Activated CD8-positive, alpha-beta T cell treated with anti-CD3 and anti-CD28 coated beads for 36 hours (primary cell): ENCODE data around the gene ACVR1C. TPM values are rescaled to one million over a fixed set of nuclear protein-coding genes. Genes with fewer than 3 reads are reported as not detected.
"Not testable (repeated sequence)": the region's sequence is repeated elsewhere in the genome, so short reads cannot be mapped to it uniquely, and the experiment has no call there.

Source experiments
- ATAC-seq: fragments of 200-7000 bp; cut with Tn5 transposase; one replicate; pipeline ENCODE4 v1.10.0; 2021; ENCODE audit warnings: mild to moderate bottlenecking, moderate library complexity
- CTCF ChIA-PET: fragments of 350-600 bp; sonication (Branson Sonifier 250); formaldehyde crosslinking; loops from one replicate; lab custom pipeline; 2021; ENCODE audit warnings: antibody characterized with exemption; lab: Charles Lee
- POLR2A ChIA-PET: fragments of 350-600 bp; sonication (Branson Sonifier 250); formaldehyde crosslinking; loops from one replicate; lab custom pipeline; 2021; ENCODE audit warnings: antibody characterized with exemption; lab: Charles Lee
- DNase-seq: peaks from one replicate; pipeline ENCODE4 v3.0.0-alpha.2; 2020
- H3K27ac Mint-ChIP-seq: one replicate; pipeline ENCODE4 v1.8.0; 2021; ENCODE audit warnings: mild to moderate bottlenecking, mixed read lengths
- H3K27me3 Mint-ChIP-seq: one replicate; pipeline ENCODE4 v1.8.0; 2021; ENCODE audit warnings: mixed read lengths
- H3K36me3 Mint-ChIP-seq: one replicate; pipeline ENCODE4 v1.8.0; 2021; ENCODE audit warnings: low read depth, mixed read lengths
- H3K4me1 Mint-ChIP-seq: one replicate; pipeline ENCODE4 v1.8.0; 2021; ENCODE audit warnings: low read depth, mixed read lengths
- H3K4me3 Mint-ChIP-seq: one replicate; pipeline ENCODE4 v1.8.0; 2021; ENCODE audit warnings: mild to moderate bottlenecking, moderate library complexity, mixed read lengths
- H3K9me3 Mint-ChIP-seq: one replicate; pipeline ENCODE4 v1.8.0; 2021; ENCODE audit warnings: mixed read lengths
- intact Hi-C: fragments of 100-400 bp; cut with micrococcal nuclease; formaldehyde crosslinking; loops from one replicate; pipeline ENCODE4 v1.10.0; 2022
- total RNA-seq, 2 experiments: library from RNA; stranded (reverse); gene quantifications; one replicate each; pipeline ENCODE4 v1.2.3, GENCODE V29; 2021
- TF ChIP-seq, protein P1 (sequence below): fragments of 200-600 bp; IDR thresholded peaks from one replicate; pipeline ENCODE4 v1.8.0; 2022; ENCODE audit warnings: antibody characterized with exemption, mild to moderate bottlenecking

ACVR1C gene
- total RNA-seq, 2 experiments from 2014 or later = 1.7 to 2.2 TPM

DNA sequence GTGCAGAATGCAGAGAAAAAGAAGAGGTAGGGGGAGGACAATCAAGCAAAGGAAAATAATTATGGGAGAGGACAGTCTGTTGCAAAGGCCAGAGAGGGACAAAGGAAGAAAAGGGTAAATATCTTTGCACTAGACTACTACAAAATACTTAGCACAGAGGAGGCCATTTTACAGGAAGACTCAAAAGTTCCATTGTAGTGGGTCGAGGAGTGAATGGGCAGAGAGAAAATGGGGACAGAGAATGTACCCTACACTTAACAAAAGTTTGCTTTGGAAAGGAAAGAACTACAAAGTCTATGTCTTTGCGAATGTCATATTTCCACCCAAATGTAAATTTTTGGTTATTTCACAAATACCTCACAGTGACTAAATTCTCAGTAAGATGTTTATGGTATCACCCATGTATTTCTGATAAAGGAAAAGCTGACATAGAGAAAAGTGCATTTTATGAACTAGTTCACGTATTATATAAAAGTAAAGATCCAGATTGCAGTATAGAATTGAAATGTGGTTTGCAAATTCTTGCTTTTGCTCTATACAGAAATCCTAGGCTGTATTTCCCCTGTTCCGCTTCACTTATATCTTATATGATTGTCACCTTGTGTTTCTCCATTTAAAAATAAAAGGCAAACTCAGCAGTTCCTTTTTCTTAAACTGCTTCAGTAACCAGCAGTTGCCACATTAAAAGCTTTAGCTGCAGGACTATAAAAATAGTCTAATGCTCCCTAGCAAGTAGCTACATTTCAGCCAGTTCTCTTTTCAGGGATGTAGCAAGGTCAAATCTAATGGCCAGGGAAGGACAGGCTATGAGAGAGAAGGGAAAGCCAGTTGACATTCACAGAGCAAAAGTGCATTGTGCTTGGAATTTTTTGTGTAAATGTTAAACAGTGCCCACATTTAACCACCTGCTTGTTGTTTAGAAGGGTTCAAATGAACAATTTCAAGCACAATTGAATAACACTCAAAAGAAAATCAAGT lies 105.1 kb downstream of the ACVR1C start:
- H3K36me3 Mint-ChIP-seq = no peaks in the 10 kb centered on the region
- ChIA-PET CTCF (interaction anchor here (1.5 kb wide), 1 partner anchor 74 kb away, joined by 3 read pairs; no protein-coding TSS in a partner anchor), POLR2A (interaction anchor here (0.7 kb wide), 1 partner anchor 111 kb away, joined by 3 read pairs; no protein-coding TSS in a partner anchor)
- no peaks in the 10 kb centered on the region for H3K9me3 Mint-ChIP-seq
- H3K27ac Mint-ChIP-seq = no peak overlapping the region
- TF ChIP-seq, protein P1, sequence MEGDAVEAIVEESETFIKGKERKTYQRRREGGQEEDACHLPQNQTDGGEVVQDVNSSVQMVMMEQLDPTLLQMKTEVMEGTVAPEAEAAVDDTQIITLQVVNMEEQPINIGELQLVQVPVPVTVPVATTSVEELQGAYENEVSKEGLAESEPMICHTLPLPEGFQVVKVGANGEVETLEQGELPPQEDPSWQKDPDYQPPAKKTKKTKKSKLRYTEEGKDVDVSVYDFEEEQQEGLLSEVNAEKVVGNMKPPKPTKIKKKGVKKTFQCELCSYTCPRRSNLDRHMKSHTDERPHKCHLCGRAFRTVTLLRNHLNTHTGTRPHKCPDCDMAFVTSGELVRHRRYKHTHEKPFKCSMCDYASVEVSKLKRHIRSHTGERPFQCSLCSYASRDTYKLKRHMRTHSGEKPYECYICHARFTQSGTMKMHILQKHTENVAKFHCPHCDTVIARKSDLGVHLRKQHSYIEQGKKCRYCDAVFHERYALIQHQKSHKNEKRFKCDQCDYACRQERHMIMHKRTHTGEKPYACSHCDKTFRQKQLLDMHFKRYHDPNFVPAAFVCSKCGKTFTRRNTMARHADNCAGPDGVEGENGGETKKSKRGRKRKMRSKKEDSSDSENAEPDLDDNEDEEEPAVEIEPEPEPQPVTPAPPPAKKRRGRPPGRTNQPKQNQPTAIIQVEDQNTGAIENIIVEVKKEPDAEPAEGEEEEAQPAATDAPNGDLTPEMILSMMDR = no peak
- no peaks in the 10 kb centered on the region for H3K27me3 Mint-ChIP-seq
- no peak for ATAC-seq
- no peaks in the 10 kb centered on the region for H3K4me1 Mint-ChIP-seq
- no peak for DNase-seq
- intact Hi-C loops = no loop called here
- H3K4me3 Mint-ChIP-seq = no peak overlapping the region

DNA sequence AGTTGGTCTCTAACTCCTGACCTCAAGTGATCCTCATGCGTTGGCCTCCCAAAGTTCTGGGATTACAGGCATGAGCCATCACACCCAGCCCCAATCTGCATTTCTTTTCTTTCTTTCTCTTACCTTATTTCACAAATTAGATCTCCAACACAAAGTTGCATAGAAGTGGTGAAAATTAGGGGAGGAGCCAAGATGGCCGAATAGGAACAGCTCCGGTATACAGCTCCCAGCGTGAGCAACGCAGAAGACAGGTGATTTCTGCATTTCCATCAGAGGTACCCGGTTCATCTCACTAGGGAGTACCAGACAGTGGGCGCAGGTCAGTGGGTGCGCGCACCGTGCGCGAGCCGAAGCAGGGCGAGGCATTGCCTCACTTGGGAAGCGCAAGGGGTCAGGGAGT lies 113.7 kb downstream of the ACVR1C start:
- H3K9me3 Mint-ChIP-seq, intact Hi-C loops, ATAC-seq, CTCF ChIA-PET, H3K27me3 Mint-ChIP-seq, POLR2A ChIA-PET, H3K27ac Mint-ChIP-seq, H3K4me3 Mint-ChIP-seq, DNase-seq, H3K4me1 Mint-ChIP-seq, H3K36me3 Mint-ChIP-seq: not testable (repeated sequence)

DNA sequence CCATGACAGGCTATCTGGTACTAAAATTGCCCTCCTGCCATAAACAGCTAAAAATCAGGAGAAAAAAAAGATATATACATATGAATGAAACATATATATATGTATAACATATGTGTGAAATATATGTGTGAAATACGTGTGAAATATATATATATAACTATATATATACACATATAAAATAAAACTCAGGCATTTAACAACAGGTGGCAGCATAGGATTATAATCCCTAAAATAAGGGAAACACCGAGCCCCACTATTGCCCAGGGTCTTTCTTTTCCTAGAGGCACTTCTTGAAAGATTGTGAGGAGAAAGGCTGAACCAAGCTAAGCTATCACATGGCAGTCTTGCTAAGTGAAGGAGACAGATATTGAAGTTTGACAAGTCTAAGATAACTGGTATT lies 118.9 kb downstream of the ACVR1C start:
- Mint-ChIP-seq H3K27me3 (peaks cover 17% of the 10 kb centered on the region), H3K36me3 (no peaks in the 10 kb centered on the region), H3K27ac (no peak overlapping the region), H3K9me3 (peaks cover 8% of the 10 kb centered on the region), H3K4me3 (no peak overlapping the region), H3K4me1 (peaks cover 4% of the 10 kb centered on the region)
- TF ChIP-seq, protein P1 = no peak
- ChIA-PET CTCF (interaction anchor here (0.7 to 3.0 kb wide), 16 partner anchors 12 to 504 kb away, joined by 3 to 14 read pairs (median 4); partner anchors contain the start of genes ACVR1C and ERMN), POLR2A (no interaction called here)
- intact Hi-C loops = no loop called here
- no peak for DNase-seq
- ATAC-seq = no peak

DNA sequence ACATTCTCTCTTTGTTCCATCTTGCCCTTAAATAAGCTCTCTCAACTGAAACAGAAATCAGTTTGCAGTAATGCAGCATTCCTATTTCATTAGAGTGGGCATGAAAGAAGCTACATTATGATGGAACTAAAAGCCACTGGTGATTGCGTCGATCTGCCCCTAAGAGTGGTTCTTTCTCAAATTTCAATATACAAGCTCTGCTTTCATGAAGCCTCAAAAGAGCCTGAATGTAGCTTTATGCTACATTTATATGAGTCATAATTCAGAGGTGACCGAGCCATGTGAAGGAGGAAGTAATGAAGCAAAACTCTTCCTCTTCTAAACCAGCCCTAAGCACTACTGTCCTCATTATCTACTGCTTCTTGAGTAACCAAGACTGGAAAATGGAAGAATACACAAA lies 120.0 kb downstream of the ACVR1C start:
- intact Hi-C loops = no loop called here
- TF ChIP-seq, protein P1 = no peak
- ChIA-PET CTCF (interaction anchor here (1.4 to 3.0 kb wide), 3 partner anchors 11 to 206 kb away, joined by 3 to 14 read pairs (median 8); no protein-coding TSS in a partner anchor), POLR2A (no interaction called here)
- ATAC-seq (no peak), DNase-seq (no peak)
- Mint-ChIP-seq H3K9me3 (peaks cover 8% of the 10 kb centered on the region), H3K36me3 (no peaks in the 10 kb centered on the region), H3K4me1 (peaks cover 4% of the 10 kb centered on the region), H3K4me3 (no peak overlapping the region), H3K27me3 (peaks cover 16% of the 10 kb centered on the region), H3K27ac (no peak overlapping the region)

DNA sequence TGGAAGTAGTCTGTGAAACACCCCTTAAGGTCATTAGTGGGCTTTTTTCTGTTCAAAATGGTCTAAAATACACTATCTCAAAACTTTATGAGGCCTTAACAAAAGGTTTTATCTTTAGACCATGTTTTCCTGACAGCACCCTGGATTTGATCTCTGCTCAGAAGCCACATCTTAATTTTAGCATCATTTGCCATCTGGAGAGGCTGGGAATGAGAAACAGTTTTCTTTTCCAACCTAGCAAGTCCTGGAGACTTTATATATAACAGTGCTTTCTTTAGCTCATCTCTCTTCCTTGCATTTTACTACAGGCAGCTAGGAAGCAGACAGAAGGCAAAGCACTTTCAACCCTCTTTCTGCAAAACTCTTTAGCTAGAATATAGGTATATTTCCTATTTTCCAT lies 122.1 kb downstream of the ACVR1C start:
- Mint-ChIP-seq H3K4me3 (no peak overlapping the region), H3K36me3 (no peaks in the 10 kb centered on the region), H3K27me3 (peaks cover 13% of the 10 kb centered on the region), H3K4me1 (peaks cover 6% of the 10 kb centered on the region), H3K27ac (no peak overlapping the region), H3K9me3 (peaks cover 8% of the 10 kb centered on the region)
- CTCF ChIA-PET = interaction anchor here (0.9 to 1.3 kb wide), 5 partner anchors 9 to 204 kb away, joined by 3 to 8 read pairs (median 4); no protein-coding TSS in a partner anchor
- DNase-seq (no peak), ATAC-seq (no peak)
- POLR2A ChIA-PET = interaction anchor here (0.7 kb wide), 1 partner anchor 67 kb away, joined by 5 read pairs; no protein-coding TSS in a partner anchor
- intact Hi-C loops = no loop called here
- TF ChIP-seq, protein P1 = no peak
